ENCODE data around the gene DCTPP1. TPM values are rescaled to one million over a fixed set of nuclear protein-coding genes. Genes with fewer than 3 reads are reported as not detected.
A peak's percentile ranks its signal among the peaks of the same experiment; 100 is the strongest.

The DCTPP1 gene
- polyA plus RNA-seq, 2 of the 4 experiments (the other 2 are of a cell fraction): 105 to 121 TPM

- 49% methylated on average over 27 of the region's 27 CpGs for WGBS (ENCODE audit: missing lambda C conversion rate)
- H3K4me2 ChIP-seq: peak overlapping the region; percentile 73
- no peaks in the 10 kb centered on the region for H3K9me3 ChIP-seq
- DNase-seq (ENCODE audit: low read depth in 1 of 2, low spot score in 1 of 2) (no peak), ATAC-seq (no peak), FAIRE-seq (no peak)
- ChIA-PET CTCF (interaction anchor here (1.2 to 1.5 kb wide), 2 partner anchors 8 to 33 kb away, joined by 3 read pairs; no protein-coding TSS in a partner anchor), POLR2A (interaction anchor here (0.9 to 2.0 kb wide), 3 partner anchors 16 to 39 kb away, joined by 5 to 7 read pairs (median 6); partner anchors contain the start of genes ZNF48 and ZNF771)
- H3K4me1 ChIP-seq: peaks cover 12% of the 10 kb centered on the region
- peak overlapping the region; percentile 90 to 96 for H3K27ac ChIP-seq
- peak overlapping the region; percentile 84 for H3K4me3 ChIP-seq
- TF ChIP-seq RAD21 (conservative IDR thresholded peaks at IDR 0.05 in 1 of 2, IDR thresholded peaks at IDR 0.05 in 1 of 2) (no peak), MAZ (IDR thresholded peaks at IDR 0.05; ENCODE audit: borderline replicate concordance, low read depth, low read length) (no peak), NR3C1 (IDR thresholded peaks at IDR 0.05) (no peak), SMC3 (IDR thresholded peaks at IDR 0.05) (no peak), TFCP2L1 (CRISPR knock-in tag; IDR thresholded peaks at IDR 0.05) (no peak), RNF2 (IDR thresholded peaks at IDR 0.05; ENCODE audit: borderline replicate concordance, low read depth) (no peak), KDM5A (IDR thresholded peaks at IDR 0.05) (no peak), JUN (IDR thresholded peaks at IDR 0.05) (no peak), PHF8 (IDR thresholded peaks at IDR 0.05; ENCODE audit: borderline replicate concordance, low read depth) (no peak)
- TF ChIP-seq, protein P1, sequence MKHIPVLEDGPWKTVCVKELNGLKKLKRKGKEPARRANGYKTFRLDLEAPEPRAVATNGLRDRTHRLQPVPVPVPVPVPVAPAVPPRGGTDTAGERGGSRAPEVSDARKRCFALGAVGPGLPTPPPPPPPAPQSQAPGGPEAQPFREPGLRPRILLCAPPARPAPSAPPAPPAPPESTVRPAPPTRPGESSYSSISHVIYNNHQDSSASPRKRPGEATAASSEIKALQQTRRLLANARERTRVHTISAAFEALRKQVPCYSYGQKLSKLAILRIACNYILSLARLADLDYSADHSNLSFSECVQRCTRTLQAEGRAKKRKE (CRISPR knock-in tag; IDR thresholded peaks at IDR 0.05; ENCODE audit: low read depth): no peak
- TF ChIP-seq, protein P2, sequence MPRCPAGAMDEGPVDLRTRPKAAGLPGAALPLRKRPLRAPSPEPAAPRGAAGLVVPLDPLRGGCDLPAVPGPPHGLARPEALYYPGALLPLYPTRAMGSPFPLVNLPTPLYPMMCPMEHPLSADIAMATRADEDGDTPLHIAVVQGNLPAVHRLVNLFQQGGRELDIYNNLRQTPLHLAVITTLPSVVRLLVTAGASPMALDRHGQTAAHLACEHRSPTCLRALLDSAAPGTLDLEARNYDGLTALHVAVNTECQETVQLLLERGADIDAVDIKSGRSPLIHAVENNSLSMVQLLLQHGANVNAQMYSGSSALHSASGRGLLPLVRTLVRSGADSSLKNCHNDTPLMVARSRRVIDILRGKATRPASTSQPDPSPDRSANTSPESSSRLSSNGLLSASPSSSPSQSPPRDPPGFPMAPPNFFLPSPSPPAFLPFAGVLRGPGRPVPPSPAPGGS (IDR thresholded peaks at IDR 0.05): no peak
- TF ChIP-seq, protein P3, sequence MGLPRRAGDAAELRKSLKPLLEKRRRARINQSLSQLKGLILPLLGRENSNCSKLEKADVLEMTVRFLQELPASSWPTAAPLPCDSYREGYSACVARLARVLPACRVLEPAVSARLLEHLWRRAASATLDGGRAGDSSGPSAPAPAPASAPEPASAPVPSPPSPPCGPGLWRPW (IDR thresholded peaks at IDR 0.05): no peak
- TF ChIP-seq, protein P4, sequence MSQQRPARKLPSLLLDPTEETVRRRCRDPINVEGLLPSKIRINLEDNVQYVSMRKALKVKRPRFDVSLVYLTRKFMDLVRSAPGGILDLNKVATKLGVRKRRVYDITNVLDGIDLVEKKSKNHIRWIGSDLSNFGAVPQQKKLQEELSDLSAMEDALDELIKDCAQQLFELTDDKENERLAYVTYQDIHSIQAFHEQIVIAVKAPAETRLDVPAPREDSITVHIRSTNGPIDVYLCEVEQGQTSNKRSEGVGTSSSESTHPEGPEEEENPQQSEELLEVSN (IDR thresholded peaks at IDR 0.05; ENCODE audit: borderline replicate concordance, low read depth): no peak
Measured at GRCh38 chr16:30379158-30379783, 50.6 kb downstream of the DCTPP1 start.

DNA sequence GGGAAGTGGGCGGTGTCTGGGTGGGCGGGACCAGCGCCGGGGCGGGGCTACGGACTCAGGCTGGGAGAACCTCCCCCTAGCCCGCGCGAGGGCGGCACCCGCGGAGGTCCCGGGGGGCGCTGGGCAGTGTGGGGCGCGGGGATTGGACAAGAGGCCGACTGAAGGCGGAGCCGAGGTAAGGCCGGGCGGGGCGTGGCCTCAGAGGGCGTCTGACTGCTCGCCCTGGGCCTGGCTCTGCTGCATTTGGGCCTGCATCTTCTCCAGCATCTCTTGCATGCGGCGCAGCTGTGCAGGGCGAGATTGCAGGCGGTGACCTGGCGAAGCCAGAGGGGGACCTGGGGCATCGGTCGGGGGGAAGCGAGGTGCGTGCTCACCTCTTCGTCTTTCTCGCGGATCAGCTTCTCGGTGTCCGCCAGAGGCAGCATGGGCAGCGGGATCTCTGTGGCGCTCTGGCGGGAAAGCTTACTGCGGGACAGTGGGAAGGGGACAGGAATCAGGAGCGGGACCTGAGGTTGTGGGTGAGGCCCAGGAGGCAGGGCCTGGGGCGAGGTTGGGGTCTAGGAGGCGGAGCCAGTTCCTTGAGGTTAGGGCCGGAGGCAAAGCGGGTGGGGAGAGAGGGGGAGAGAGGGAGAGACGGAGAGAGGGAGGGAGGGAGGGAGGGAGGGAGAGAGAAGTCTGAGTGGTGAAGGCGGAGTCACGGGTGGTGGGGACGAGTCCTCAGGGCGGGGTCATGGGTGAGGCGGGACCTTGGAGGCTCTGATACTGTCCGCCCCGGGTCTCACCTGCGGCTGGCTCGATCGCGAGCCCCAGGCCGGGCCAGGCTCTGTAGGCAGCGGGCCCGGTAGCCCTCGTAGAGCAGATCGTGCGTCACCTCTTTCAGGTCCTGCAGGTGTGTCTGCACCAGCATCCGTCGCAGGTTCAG, 51.3 kb downstream of the DCTPP1 start:
- peak overlapping the region; percentile 73 for H3K4me2 ChIP-seq
- peaks cover 12% of the 10 kb centered on the region for H3K4me1 ChIP-seq
- peak; percentile 93 to 98 for DNase-seq (ENCODE audit: low read depth in 1 of 2, low spot score in 1 of 2)
- no peaks in the 10 kb centered on the region for H3K9me3 ChIP-seq
- WGBS (ENCODE audit: missing lambda C conversion rate): 2% methylated on average over 32 of the region's 67 CpGs
- peak; percentile 89 to 97 for ATAC-seq
- POLR2A ChIA-PET: interaction anchor here (0.7 to 2.0 kb wide), 5 partner anchors 17 to 77 kb away, joined by 3 to 7 read pairs (median 5); partner anchors contain the start of genes ZNF48 and ZNF771
- CTCF ChIA-PET: interaction anchor here (1.0 to 2.1 kb wide), 4 partner anchors 12 to 34 kb away, joined by 3 to 6 read pairs (median 6); partner anchors contain the start of gene ZNF48
- peak overlapping the region; percentile 84 for H3K4me3 ChIP-seq
- FAIRE-seq: no peak
- H3K27ac ChIP-seq: peak overlapping the region; percentile 93 to 96
- no peak for TF ChIP-seq RARB (CRISPR knock-in tag; IDR thresholded peaks at IDR 0.05)
- no peak for TF ChIP-seq NPAS2 (CRISPR knock-in tag; IDR thresholded peaks at IDR 0.05; ENCODE audit: borderline replicate concordance)
- no peak for TF ChIP-seq KDM5A (IDR thresholded peaks at IDR 0.05)
- no peak for TF ChIP-seq REST (IDR thresholded peaks at IDR 0.05)
- no peak for TF ChIP-seq NR3C1 (IDR thresholded peaks at IDR 0.05)
- TF ChIP-seq, protein P4 (IDR thresholded peaks at IDR 0.05; ENCODE audit: borderline replicate concordance, low read depth): no peak
- TF ChIP-seq CEBPB (IDR thresholded peaks at IDR 0.05): no peak
- no peak for TF ChIP-seq HOXB5 (CRISPR knock-in tag; IDR thresholded peaks at IDR 0.05)
- no peak for TF ChIP-seq ZC3H11A (IDR thresholded peaks at IDR 0.05)
- 0 out of 2 replicates have a peak, but pooled peaks have one; percentile 12 for TF ChIP-seq TFCP2L1 (CRISPR knock-in tag; IDR thresholded peaks at IDR 0.05)
- no peak for TF ChIP-seq JUNB (IDR thresholded peaks at IDR 0.05)
- TF ChIP-seq RNF2 (IDR thresholded peaks at IDR 0.05; ENCODE audit: borderline replicate concordance, low read depth): no peak
- TF ChIP-seq RAD21 (conservative IDR thresholded peaks at IDR 0.05 in 1 of 2, IDR thresholded peaks at IDR 0.05 in 1 of 2): no peak
- peak; percentile 81 for TF ChIP-seq POLR2A (IDR thresholded peaks at IDR 0.05; ENCODE audit: low read length)
- TF ChIP-seq POLR2AphosphoS2 (conservative IDR thresholded peaks at IDR 0.05; ENCODE audit: low read length): no peak
- TF ChIP-seq, protein P5, sequence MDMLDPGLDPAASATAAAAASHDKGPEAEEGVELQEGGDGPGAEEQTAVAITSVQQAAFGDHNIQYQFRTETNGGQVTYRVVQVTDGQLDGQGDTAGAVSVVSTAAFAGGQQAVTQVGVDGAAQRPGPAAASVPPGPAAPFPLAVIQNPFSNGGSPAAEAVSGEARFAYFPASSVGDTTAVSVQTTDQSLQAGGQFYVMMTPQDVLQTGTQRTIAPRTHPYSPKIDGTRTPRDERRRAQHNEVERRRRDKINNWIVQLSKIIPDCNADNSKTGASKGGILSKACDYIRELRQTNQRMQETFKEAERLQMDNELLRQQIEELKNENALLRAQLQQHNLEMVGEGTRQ (IDR thresholded peaks at IDR 0.05): no peak; the same call in 1 of the 2 replicates

All from A549 (cell line).